GM12872 (cell line): ENCODE measurements around the gene EXOC8.

ENCODE experiments used
- CTCF ChIP-seq: IDR thresholded peaks from 3 replicates; pipeline ENCODE4 v1.5.1; 2011; ENCODE audit warnings: low read depth, mild to moderate bottlenecking, low read length, moderate library complexity; ENCODE audit not compliant: insufficient read depth

Gene EXOC8

DNA sequence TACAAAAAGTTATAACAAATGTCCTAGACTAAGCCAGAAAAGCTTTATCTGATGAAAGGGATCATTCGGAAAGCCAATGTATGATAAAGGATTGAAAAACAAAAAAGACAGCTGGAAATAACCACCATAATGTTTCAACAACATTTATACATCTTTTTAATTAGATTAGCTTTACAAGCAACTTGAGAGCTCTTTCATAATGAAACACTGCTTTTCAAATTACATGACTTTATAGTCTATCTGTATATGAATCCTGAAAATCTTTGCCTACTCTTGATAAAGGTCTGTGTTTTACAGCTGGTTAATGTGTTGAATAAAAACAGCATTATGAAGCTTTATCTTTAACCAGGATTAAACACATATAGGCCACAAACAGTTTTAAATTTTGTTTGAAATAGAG is 26.0 kb upstream of the EXOC8 start:
- no peak for TF ChIP-seq CTCF

DNA sequence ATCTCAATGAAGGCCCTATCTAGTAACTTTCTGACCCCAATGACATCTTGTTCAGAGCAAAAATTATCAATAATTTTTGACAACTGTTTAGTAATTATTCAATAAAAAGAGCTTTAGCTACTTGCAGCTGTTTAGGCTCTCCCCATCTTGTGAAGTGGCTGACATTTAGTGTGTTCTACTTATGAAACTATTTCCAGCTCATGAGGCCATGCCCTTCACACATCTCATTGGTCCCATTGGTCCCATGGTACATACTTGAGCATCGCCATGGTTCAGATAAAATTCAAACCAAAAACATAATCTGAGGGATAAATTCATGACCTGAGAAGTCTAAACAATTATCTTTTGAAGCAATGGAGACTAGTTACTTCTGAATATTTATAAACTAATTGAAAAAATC is 24.7 kb upstream of the EXOC8 start:
- no peak for TF ChIP-seq CTCF

DNA sequence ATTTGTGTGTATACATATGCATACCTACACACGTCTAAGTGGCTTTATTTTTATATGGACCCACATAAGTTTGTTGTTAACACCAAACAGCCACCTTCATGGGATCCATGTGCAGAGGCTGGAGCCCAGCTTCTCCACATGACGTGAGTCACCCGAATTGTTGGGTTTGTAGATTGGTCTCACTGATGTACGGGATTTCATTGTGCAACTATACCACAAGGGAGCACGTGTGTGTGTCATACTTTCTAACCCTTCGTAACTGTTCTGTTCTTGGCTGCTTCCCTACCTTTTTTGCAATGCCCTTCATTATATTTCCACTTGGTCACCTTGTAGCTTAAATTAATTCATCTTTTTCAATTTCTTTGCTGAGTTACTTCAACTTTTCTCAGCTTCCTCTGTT is 21.5 kb upstream of the EXOC8 start:
- TF ChIP-seq CTCF, result no peak

- peak; percentile 69 for TF ChIP-seq CTCF
Observed at GRCh38 chr1:231357831-231358354, 20.2 kb upstream of the EXOC8 start.

GRCh38 chr1:231357187-231357772 is 19.6 kb upstream of the EXOC8 start:
- TF ChIP-seq CTCF, result no peak

- no peak for TF ChIP-seq CTCF
Observed at GRCh38 chr1:231355171-231355570, 17.5 kb upstream of the EXOC8 start.

DNA sequence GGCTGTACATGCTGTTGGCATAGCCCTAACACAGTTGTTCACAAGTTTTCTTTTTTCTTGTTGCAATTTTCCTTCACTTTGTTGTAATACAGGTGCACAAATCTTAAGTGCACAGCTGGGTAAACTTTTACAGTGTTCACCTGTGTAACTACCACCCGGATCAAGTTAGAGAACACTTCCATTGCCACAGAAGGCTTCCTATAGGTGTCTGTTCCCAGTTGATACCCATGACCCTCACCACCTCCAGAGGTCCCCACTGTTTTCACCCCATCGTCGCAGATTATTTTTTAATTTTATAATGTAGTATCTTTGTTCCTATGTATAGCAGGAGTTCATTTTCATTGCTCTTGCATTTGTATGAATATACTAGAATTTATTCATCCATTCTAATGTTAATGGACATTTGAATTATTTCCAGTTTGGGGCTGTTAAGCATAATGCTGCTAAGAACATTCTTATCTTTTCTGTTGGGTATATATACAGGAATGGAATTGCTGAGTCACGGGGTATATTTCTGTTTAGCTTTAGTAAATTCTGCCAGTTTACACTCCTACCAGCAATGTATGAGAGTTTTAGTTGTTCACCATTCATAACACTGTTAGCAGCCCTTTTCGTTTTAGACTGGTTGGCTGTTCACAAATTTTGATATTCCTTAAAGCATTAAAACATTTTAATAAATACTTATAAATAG is 16.8 kb upstream of the EXOC8 start:
- no peak for TF ChIP-seq CTCF
